ENCODE data around the gene SLC25A51.

Gene SLC25A51

GRCh38 chr9:37935096-37935495 is 31.2 kb upstream of the SLC25A51 start:
- no peak overlapping the region for H3K9ac ChIP-seq (ENCODE audit: low read length)
- H3K79me2 ChIP-seq (ENCODE audit: insufficient read depth, low read length): no peaks in the 10 kb centered on the region
- H2AFZ ChIP-seq (ENCODE audit: low read depth, low read length, severe bottlenecking): no peak overlapping the region
- H3K27ac ChIP-seq (ENCODE audit: low read depth, low read length): no peak overlapping the region
- no peak overlapping the region for H3K4me2 ChIP-seq (ENCODE audit: low read depth, low read length, poor library complexity, severe bottlenecking)
- no peaks in the 10 kb centered on the region for H3K9me2 ChIP-seq (replicated peaks; ENCODE audit: insufficient read depth, low read length)
- TF ChIP-seq EZH2phosphoT487 (conservative IDR thresholded peaks at IDR 0.05; ENCODE audit: low read length): no peak
- TF ChIP-seq, protein P1, sequence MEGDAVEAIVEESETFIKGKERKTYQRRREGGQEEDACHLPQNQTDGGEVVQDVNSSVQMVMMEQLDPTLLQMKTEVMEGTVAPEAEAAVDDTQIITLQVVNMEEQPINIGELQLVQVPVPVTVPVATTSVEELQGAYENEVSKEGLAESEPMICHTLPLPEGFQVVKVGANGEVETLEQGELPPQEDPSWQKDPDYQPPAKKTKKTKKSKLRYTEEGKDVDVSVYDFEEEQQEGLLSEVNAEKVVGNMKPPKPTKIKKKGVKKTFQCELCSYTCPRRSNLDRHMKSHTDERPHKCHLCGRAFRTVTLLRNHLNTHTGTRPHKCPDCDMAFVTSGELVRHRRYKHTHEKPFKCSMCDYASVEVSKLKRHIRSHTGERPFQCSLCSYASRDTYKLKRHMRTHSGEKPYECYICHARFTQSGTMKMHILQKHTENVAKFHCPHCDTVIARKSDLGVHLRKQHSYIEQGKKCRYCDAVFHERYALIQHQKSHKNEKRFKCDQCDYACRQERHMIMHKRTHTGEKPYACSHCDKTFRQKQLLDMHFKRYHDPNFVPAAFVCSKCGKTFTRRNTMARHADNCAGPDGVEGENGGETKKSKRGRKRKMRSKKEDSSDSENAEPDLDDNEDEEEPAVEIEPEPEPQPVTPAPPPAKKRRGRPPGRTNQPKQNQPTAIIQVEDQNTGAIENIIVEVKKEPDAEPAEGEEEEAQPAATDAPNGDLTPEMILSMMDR (IDR thresholded peaks at IDR 0.05; ENCODE audit: insufficient read depth, low read length, poor library complexity, severe bottlenecking): no peak
- no peaks in the 10 kb centered on the region for H3K36me3 ChIP-seq (ENCODE audit: low read length)
- no peaks in the 10 kb centered on the region for H3K27me3 ChIP-seq (ENCODE audit: low read length)
- H3F3A ChIP-seq (ENCODE audit: insufficient read depth): no peaks in the 10 kb centered on the region
- no peaks in the 10 kb centered on the region for H3K9me3 ChIP-seq (ENCODE audit: insufficient read depth, low read length)
- no peaks in the 10 kb centered on the region for H4K20me1 ChIP-seq (ENCODE audit: low read depth, low read length)
- H3K4me3 ChIP-seq (ENCODE audit: insufficient read depth, low read length, poor library complexity, severe bottlenecking): no peak overlapping the region

DNA sequence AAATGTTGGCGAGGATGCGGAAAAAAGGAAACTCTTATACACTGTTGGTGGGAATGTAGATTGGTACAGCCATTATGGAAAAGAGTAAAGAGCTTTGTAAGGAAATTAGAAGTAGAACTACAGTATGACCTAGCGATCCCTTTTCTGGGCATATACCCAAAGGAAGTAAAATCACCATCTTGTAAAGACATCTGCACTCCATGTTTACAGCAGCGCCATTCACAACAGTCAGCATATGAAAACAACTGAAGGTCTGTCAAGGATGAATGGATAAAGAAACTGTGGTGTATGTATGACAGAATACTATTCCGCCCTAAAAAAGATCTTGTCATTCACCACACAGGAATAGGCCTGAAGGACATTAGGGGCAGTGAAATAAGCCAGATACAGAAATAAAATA is 27.7 kb upstream of the SLC25A51 start:
- no peak overlapping the region for H2AFZ ChIP-seq (ENCODE audit: low read depth, low read length, severe bottlenecking)
- H3K4me2 ChIP-seq (ENCODE audit: low read depth, low read length, poor library complexity, severe bottlenecking): no peak overlapping the region
- no peaks in the 10 kb centered on the region for H3K27me3 ChIP-seq (ENCODE audit: low read length)
- no peak overlapping the region for H3K4me3 ChIP-seq (ENCODE audit: insufficient read depth, low read length, poor library complexity, severe bottlenecking)
- TF ChIP-seq, protein P1 (IDR thresholded peaks at IDR 0.05; ENCODE audit: insufficient read depth, low read length, poor library complexity, severe bottlenecking): no peak
- TF ChIP-seq EZH2phosphoT487 (conservative IDR thresholded peaks at IDR 0.05; ENCODE audit: low read length): no peak
- no peaks in the 10 kb centered on the region for H3K9me2 ChIP-seq (replicated peaks; ENCODE audit: insufficient read depth, low read length)
- no peak overlapping the region for H3K27ac ChIP-seq (ENCODE audit: low read depth, low read length)
- H3K36me3 ChIP-seq (ENCODE audit: low read length): no peaks in the 10 kb centered on the region
- no peak overlapping the region for H3K9ac ChIP-seq (ENCODE audit: low read length)
- no peaks in the 10 kb centered on the region for H3K9me3 ChIP-seq (ENCODE audit: insufficient read depth, low read length)
- no peaks in the 10 kb centered on the region for H3K79me2 ChIP-seq (ENCODE audit: insufficient read depth, low read length)
- no peaks in the 10 kb centered on the region for H3F3A ChIP-seq (ENCODE audit: insufficient read depth)
- no peaks in the 10 kb centered on the region for H4K20me1 ChIP-seq (ENCODE audit: low read depth, low read length)

DNA sequence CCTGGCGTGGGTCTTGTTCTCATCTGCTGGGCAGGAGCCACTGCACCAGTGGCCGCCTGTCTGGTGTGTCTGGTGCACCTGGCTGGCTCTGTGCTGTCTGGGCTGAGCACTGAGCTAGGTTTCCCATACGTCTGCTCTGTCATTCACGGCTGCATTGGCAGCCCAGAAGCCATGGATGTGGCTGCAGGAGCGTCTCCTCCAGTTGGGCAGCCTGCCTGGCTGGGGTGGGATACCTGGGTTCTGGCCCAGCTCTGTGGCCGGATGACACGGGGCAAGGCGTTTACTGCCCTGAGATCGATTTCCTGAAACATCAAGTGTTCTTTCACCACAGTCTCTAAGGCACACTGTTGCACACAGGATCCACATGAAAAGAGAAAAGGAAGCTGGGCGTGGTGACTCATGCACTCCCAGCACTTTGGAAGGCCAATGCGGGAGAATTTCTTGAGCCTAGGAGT is 25.5 kb upstream of the SLC25A51 start:
- Histone ChIP-seq H3K4me2 (ENCODE audit: low read depth, low read length, poor library complexity, severe bottlenecking) (no peak overlapping the region), H3K79me2 (ENCODE audit: insufficient read depth, low read length) (no peaks in the 10 kb centered on the region), H3K9ac (ENCODE audit: low read length) (no peak overlapping the region), H3K9me2 (replicated peaks; ENCODE audit: insufficient read depth, low read length) (no peaks in the 10 kb centered on the region), H4K20me1 (ENCODE audit: low read depth, low read length) (no peaks in the 10 kb centered on the region), H2AFZ (ENCODE audit: low read depth, low read length, severe bottlenecking) (no peak overlapping the region), H3K4me3 (ENCODE audit: insufficient read depth, low read length, poor library complexity, severe bottlenecking) (no peak overlapping the region), H3K27me3 (ENCODE audit: low read length) (no peaks in the 10 kb centered on the region), H3K27ac (ENCODE audit: low read depth, low read length) (no peak overlapping the region), H3K9me3 (ENCODE audit: insufficient read depth, low read length) (no peaks in the 10 kb centered on the region), H3F3A (ENCODE audit: insufficient read depth) (no peaks in the 10 kb centered on the region), H3K36me3 (ENCODE audit: low read length) (no peaks in the 10 kb centered on the region)
- TF ChIP-seq, protein P1 (IDR thresholded peaks at IDR 0.05; ENCODE audit: insufficient read depth, low read length, poor library complexity, severe bottlenecking): no peak
- no peak for TF ChIP-seq EZH2phosphoT487 (conservative IDR thresholded peaks at IDR 0.05; ENCODE audit: low read length)

Measured in SU-DHL-6 (cell line).